Breast epithelium (tissue), 3 donors: ENCODE measurements around the gene ARHGEF2.

Source experiments
- POLR2A ChIP-seq: fragments of 450-650 bp; IDR thresholded peaks from one replicate; pipeline ENCODE4 v1.6.1; 2016; ENCODE audit warnings: antibody characterized with exemption, mild to moderate bottlenecking, moderate library complexity
- POLR2AphosphoS5 ChIP-seq, 3 donors: sonication (generic); formaldehyde crosslinking; IDR thresholded peaks; one replicate each; pipeline ENCODE4 v1.6.1; 2017; ENCODE audit warnings: antibody characterized with exemption in 3 of 3
- TF ChIP-seq, protein P1 (sequence below), 3 donors: fragments of 450-650 bp; IDR thresholded peaks; one replicate each; pipeline ENCODE4 v1.5.1; 2016 to 2017; ENCODE audit warnings: antibody characterized with exemption in 3 of 3, mild to moderate bottlenecking in 3 of 3, moderate library complexity in 3 of 3

GRCh38 chr1:155918660-155919059 is 59.7 kb downstream of the ARHGEF2 start:
- no peak for TF ChIP-seq POLR2AphosphoS5 (IDR thresholded peaks at IDR 0.05)
- TF ChIP-seq POLR2A: no peak
- TF ChIP-seq, protein P1, sequence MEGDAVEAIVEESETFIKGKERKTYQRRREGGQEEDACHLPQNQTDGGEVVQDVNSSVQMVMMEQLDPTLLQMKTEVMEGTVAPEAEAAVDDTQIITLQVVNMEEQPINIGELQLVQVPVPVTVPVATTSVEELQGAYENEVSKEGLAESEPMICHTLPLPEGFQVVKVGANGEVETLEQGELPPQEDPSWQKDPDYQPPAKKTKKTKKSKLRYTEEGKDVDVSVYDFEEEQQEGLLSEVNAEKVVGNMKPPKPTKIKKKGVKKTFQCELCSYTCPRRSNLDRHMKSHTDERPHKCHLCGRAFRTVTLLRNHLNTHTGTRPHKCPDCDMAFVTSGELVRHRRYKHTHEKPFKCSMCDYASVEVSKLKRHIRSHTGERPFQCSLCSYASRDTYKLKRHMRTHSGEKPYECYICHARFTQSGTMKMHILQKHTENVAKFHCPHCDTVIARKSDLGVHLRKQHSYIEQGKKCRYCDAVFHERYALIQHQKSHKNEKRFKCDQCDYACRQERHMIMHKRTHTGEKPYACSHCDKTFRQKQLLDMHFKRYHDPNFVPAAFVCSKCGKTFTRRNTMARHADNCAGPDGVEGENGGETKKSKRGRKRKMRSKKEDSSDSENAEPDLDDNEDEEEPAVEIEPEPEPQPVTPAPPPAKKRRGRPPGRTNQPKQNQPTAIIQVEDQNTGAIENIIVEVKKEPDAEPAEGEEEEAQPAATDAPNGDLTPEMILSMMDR (IDR thresholded peaks at IDR 0.05): no peak
